GM12878 (cell line): Measurements from ENCODE around the gene FJX1. TPM values are rescaled to one million over a fixed set of nuclear protein-coding genes. Genes with fewer than 3 reads are reported as not detected.

Experiments used
- CBFB ChIP-seq: IDR thresholded peaks from 2 replicates; pipeline ENCODE4 v1.6.1; 2016; ENCODE audit warnings: antibody characterized with exemption, low read depth
- CEBPZ ChIP-seq: fragments of 150-350 bp; IDR thresholded peaks from 2 replicates; pipeline ENCODE4 v1.6.1; 2016; ENCODE audit warnings: low read depth, low read length
- HDAC2 ChIP-seq: fragments of 200-600 bp; sonication (generic); IDR thresholded peaks from 2 replicates; pipeline ENCODE4 v1.6.1; 2017
- HDAC6 ChIP-seq: fragments of 200-600 bp; sonication (generic); IDR thresholded peaks from one replicate; pipeline ENCODE4 v1.8.0; 2017; ENCODE audit warnings: antibody characterized with exemption; ENCODE audit not compliant: unreplicated experiment
- MEF2B ChIP-seq: fragments of 450-650 bp; IDR thresholded peaks from 2 replicates; pipeline ENCODE4 v1.6.1; 2018; ENCODE audit warnings: mild to moderate bottlenecking, moderate library complexity; ENCODE audit not compliant: partially characterized antibody, poor library complexity, severe bottlenecking
- NR2F1 ChIP-seq: fragments of 450-650 bp; conservative IDR thresholded peaks from 2 replicates; pipeline ENCODE4 v1.6.1; 2017; ENCODE audit warnings: mild to moderate bottlenecking
- TCF12 ChIP-seq: IDR thresholded peaks from 2 replicates; pipeline ENCODE4 v1.6.1; 2011; ENCODE audit warnings: low read depth, mild to moderate bottlenecking, low read length
- polyA plus RNA-seq, 11 experiments: library from polyadenylated mRNA; depleted of rRNA in 4 of 11; unstranded in 6 of 11; stranded (reverse) in 5 of 11; fragments of >200 nt; fragmentation: Nextera tagmentation in 4 of 11; fragmentation: Illumina TruSeq in 1 of 11; extraction: Ambion mirVana in 4 of 11; extraction: Trizol in 1 of 11; gene quantifications; 1 replicate in 1 of 11; 2 replicates in 10 of 11; pipeline versions ENCODE4 v1.2.1 to v1.2.3, GENCODE V29; 2011 to 2016; ENCODE audit warnings: inconsistent platforms in 2 of 11, missing spikeins in 2 of 11, low read depth in 1 of 11
- total RNA-seq, 4 experiments: library from RNA; depleted of rRNA in 3 of 4; stranded (reverse); fragments of >200 nt in 3 of 4; fragmentation: Illumina TruSeq in 1 of 4; extraction: Trizol in 1 of 4; gene quantifications; 2 replicates each; pipeline versions ENCODE4 v1.2.1 to v1.2.3, GENCODE V29; 2013 to 2021
- TF ChIP-seq, protein P1 (sequence below): IDR thresholded peaks from 2 replicates; pipeline ENCODE4 v1.6.1; 2011; ENCODE audit warnings: low read depth, mild to moderate bottlenecking, low read length, moderate library complexity, borderline replicate concordance; ENCODE audit errors: extremely low read depth

The FJX1 gene
- total and polyA plus RNA-seq, 10 of the 15 experiments (the other 5 are each of a cell fraction or from before 2014, with no cell fraction given) = 1.7 to 26.1 (median 10.0) TPM

DNA sequence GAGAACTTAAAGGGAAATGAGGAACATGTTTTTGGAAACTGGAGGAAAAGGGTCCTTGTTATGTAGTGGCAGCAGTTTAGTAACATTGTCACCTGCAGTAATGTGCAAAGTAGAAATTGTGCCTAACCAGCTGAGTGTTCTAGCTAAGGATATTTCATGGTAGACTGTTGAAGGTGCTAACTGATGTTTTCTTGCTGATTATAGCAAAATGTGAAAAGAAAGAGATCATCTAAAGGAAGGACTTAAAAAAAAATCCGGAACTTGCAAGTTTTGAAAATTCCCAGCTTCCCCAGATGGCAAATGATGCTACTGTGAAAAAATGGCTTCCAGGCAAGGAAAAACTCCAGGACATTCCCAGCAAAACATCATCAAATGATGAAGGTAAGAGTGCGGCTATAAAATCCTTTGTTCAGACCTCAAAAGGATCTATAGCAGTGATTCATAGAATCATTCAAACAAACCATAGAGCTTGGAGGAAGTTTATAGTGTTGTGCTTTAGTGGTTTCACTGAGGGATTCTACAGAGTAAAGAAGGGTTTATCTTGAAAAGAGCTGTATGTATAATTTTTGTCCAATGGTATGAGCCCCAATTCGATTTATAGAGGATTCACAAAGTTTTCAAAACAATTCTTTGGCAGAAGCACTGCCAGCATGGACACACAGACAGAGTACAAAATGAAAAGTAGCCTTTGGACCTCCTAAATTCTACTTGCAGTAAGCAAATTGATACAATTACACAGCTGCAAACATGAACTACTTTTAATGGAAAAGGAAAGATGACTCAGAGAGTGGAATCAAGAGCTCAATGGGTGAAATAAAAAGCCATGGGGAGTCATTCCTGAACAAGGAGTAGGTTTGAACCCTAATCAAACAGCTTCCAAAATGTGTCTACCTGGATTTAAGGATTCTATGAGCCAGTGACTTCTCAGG is 40.0 kb downstream of the FJX1 start (continued):
- TF ChIP-seq CEBPZ = no peak
- no peak for TF ChIP-seq CBFB
- TF ChIP-seq, protein P1, sequence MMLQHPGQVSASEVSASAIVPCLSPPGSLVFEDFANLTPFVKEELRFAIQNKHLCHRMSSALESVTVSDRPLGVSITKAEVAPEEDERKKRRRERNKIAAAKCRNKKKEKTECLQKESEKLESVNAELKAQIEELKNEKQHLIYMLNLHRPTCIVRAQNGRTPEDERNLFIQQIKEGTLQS = no peak
- no peak for TF ChIP-seq MEF2B
- no peak for TF ChIP-seq TCF12
- TF ChIP-seq NR2F1 = no peak
- no peak for TF ChIP-seq HDAC6
- no peak for TF ChIP-seq HDAC2
